Astrocyte (in vitro differentiated cells and primary cell): ENCODE data around the gene HDC.

Experiments
- EZH2 ChIP-seq: IDR thresholded peaks from 2 replicates; pipeline ENCODE4 v1.6.1; 2012; ENCODE audit warnings: mild to moderate bottlenecking, low read length, inconsistent platforms; ENCODE audit not compliant: insufficient read depth
- TF ChIP-seq, protein P1 (sequence below): IDR thresholded peaks from 2 replicates; pipeline ENCODE4 v1.5.1; 2011; ENCODE audit warnings: low read depth, mild to moderate bottlenecking, inconsistent platforms, low read length, moderate library complexity; ENCODE audit not compliant: insufficient read depth

DNA sequence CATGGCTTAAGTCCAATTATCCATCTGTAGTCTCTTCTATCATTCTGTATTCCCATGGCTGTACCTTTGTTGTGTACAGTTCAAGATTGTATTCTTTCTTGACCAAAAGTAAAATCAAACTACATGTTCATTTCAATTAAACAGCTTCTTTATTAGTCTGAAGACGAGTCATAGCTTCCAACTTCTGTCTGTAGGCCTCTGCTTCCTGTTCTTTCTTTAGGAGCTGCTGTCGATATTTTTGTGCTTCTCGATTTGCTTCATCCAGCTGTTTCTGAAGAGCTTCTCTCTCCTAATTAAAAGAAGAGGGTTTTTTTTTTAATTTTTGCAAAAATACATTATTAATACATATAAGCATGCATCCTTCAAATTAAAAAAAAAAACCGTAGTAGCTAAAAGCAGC lies 13.0 kb upstream of the HDC start:
- TF ChIP-seq, protein P1, sequence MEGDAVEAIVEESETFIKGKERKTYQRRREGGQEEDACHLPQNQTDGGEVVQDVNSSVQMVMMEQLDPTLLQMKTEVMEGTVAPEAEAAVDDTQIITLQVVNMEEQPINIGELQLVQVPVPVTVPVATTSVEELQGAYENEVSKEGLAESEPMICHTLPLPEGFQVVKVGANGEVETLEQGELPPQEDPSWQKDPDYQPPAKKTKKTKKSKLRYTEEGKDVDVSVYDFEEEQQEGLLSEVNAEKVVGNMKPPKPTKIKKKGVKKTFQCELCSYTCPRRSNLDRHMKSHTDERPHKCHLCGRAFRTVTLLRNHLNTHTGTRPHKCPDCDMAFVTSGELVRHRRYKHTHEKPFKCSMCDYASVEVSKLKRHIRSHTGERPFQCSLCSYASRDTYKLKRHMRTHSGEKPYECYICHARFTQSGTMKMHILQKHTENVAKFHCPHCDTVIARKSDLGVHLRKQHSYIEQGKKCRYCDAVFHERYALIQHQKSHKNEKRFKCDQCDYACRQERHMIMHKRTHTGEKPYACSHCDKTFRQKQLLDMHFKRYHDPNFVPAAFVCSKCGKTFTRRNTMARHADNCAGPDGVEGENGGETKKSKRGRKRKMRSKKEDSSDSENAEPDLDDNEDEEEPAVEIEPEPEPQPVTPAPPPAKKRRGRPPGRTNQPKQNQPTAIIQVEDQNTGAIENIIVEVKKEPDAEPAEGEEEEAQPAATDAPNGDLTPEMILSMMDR = no peak
- no peak for TF ChIP-seq EZH2
